ENCODE measurements around the gene GNAS-AS1. TPM values are rescaled to one million over a fixed set of nuclear protein-coding genes. Genes with fewer than 3 reads are reported as not detected.

GNAS-AS1 gene
- total RNA-seq, 1 donor from 2014 or later, result 1.4 TPM

DNA sequence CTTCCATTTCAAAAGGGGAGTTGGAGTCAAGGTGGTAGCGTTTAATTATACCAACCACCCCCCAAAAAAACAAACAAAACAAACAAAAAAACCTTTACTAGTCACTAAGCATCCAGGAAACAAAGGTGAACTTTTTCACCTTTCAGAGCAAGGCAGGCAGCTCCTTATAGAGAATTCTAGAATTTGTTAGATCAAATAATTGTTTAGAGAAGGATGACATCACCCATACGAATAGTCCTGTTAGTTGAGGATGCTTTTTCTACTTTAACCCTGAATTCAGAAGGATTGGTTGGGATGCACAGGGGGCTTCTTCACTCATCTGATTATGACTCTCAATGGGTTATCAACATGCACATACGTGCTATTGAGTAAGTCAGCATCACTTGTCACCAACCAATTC, 46.1 kb upstream of the GNAS-AS1 start:
- CTCF ChIA-PET, result no interaction called here
- Mint-ChIP-seq H3K36me3 (ENCODE audit: low read depth) (peaks cover 64% of the 10 kb centered on the region), H3K27ac (peak overlapping the region; percentile 57), H3K9me3 (no peaks in the 10 kb centered on the region), H3K4me3 (no peak overlapping the region), H3K27me3 (no peaks in the 10 kb centered on the region), H3K4me1 (peaks cover 76% of the 10 kb centered on the region)
- DNase-seq (no peak), ATAC-seq (ENCODE audit: low read depth) (no peak)
- intact Hi-C loops (cut with micrococcal nuclease), result no loop called here
- POLR2A ChIA-PET, result interaction anchor here (0.7 to 1.1 kb wide), 3 partner anchors 11 to 1810 kb away, joined by 3 to 4 read pairs (median 3); no protein-coding TSS in a partner anchor
- TF ChIP-seq, protein P1, sequence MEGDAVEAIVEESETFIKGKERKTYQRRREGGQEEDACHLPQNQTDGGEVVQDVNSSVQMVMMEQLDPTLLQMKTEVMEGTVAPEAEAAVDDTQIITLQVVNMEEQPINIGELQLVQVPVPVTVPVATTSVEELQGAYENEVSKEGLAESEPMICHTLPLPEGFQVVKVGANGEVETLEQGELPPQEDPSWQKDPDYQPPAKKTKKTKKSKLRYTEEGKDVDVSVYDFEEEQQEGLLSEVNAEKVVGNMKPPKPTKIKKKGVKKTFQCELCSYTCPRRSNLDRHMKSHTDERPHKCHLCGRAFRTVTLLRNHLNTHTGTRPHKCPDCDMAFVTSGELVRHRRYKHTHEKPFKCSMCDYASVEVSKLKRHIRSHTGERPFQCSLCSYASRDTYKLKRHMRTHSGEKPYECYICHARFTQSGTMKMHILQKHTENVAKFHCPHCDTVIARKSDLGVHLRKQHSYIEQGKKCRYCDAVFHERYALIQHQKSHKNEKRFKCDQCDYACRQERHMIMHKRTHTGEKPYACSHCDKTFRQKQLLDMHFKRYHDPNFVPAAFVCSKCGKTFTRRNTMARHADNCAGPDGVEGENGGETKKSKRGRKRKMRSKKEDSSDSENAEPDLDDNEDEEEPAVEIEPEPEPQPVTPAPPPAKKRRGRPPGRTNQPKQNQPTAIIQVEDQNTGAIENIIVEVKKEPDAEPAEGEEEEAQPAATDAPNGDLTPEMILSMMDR (IDR thresholded peaks at IDR 0.05), result no peak

GRCh38 chr20:58895448-58896180, 44.9 kb upstream of the GNAS-AS1 start:
- Mint-ChIP-seq H3K4me1 (peaks cover 67% of the 10 kb centered on the region), H3K27me3 (no peaks in the 10 kb centered on the region), H3K36me3 (ENCODE audit: low read depth) (peaks cover 58% of the 10 kb centered on the region), H3K4me3 (peak overlapping the region; percentile 32), H3K9me3 (no peaks in the 10 kb centered on the region), H3K27ac (peak overlapping the region; percentile 57)
- DNase-seq, result no peak
- intact Hi-C loops (cut with micrococcal nuclease), result no loop called here
- TF ChIP-seq, protein P1 (IDR thresholded peaks at IDR 0.05), result no peak
- CTCF ChIA-PET, result no interaction called here
- no peak for ATAC-seq (ENCODE audit: low read depth)
- POLR2A ChIA-PET, result interaction anchor here (1.0 kb wide), 1 partner anchor 12 kb away, joined by 5 read pairs; no protein-coding TSS in a partner anchor

- Mint-ChIP-seq H3K4me3 (peak overlapping the region; percentile 64), H3K36me3 (ENCODE audit: low read depth) (peaks cover 51% of the 10 kb centered on the region), H3K9me3 (no peaks in the 10 kb centered on the region), H3K4me1 (peaks cover 60% of the 10 kb centered on the region), H3K27ac (peak overlapping the region; percentile 65), H3K27me3 (no peaks in the 10 kb centered on the region)
- ChIA-PET CTCF (no interaction called here), POLR2A (interaction anchor here (0.6 to 1.0 kb wide), 2 partner anchors 12 to 110 kb away, joined by 3 to 5 read pairs; no protein-coding TSS in a partner anchor)
- no peak for ATAC-seq (ENCODE audit: low read depth)
- TF ChIP-seq, protein P1 (IDR thresholded peaks at IDR 0.05), result no peak
- no peak for DNase-seq
- intact Hi-C loops (cut with micrococcal nuclease), result loop anchor here (5.0 kb wide), 1 partner anchor 1278 kb away; no protein-coding TSS in a partner anchor
Measured at GRCh38 chr20:58894652-58895447, 44.1 kb upstream of the GNAS-AS1 start.

GRCh38 chr20:58893355-58894120, 42.8 kb upstream of the GNAS-AS1 start:
- peak overlapping the region; percentile 64 for H3K4me3 Mint-ChIP-seq
- no peaks in the 10 kb centered on the region for H3K9me3 Mint-ChIP-seq
- DNase-seq (no peak), ATAC-seq (ENCODE audit: low read depth) (no peak)
- peaks cover 54% of the 10 kb centered on the region for H3K4me1 Mint-ChIP-seq
- ChIA-PET POLR2A (interaction anchor here (1.0 to 1.5 kb wide), 2 partner anchors 14 to 138 kb away, joined by 6 to 7 read pairs; partner anchors contain the start of gene ATP5F1E), CTCF (no interaction called here)
- TF ChIP-seq, protein P1 (IDR thresholded peaks at IDR 0.05), result no peak
- intact Hi-C loops (cut with micrococcal nuclease), result loop anchor here (2.0 to 5.0 kb wide), 3 partner anchors 229 to 1276 kb away; no protein-coding TSS in a partner anchor
- H3K27ac Mint-ChIP-seq, result peak overlapping the region; percentile 65
- H3K36me3 Mint-ChIP-seq (ENCODE audit: low read depth), result peaks cover 38% of the 10 kb centered on the region
- no peaks in the 10 kb centered on the region for H3K27me3 Mint-ChIP-seq

All from activated B cell treated with CpG ODN at 0.5 μM for 24 hours (primary cell).